HG02642 (cell line): Measurements from ENCODE around the gene RGL1.

Experiments used
- ATAC-seq: cut with Tn5 transposase; IDR thresholded peaks from one replicate; pipeline ENCODE4 v1.9.1; 2021; ENCODE audit warnings: mild to moderate bottlenecking; ENCODE audit not compliant: unreplicated experiment, poor library complexity

RGL1 gene

DNA sequence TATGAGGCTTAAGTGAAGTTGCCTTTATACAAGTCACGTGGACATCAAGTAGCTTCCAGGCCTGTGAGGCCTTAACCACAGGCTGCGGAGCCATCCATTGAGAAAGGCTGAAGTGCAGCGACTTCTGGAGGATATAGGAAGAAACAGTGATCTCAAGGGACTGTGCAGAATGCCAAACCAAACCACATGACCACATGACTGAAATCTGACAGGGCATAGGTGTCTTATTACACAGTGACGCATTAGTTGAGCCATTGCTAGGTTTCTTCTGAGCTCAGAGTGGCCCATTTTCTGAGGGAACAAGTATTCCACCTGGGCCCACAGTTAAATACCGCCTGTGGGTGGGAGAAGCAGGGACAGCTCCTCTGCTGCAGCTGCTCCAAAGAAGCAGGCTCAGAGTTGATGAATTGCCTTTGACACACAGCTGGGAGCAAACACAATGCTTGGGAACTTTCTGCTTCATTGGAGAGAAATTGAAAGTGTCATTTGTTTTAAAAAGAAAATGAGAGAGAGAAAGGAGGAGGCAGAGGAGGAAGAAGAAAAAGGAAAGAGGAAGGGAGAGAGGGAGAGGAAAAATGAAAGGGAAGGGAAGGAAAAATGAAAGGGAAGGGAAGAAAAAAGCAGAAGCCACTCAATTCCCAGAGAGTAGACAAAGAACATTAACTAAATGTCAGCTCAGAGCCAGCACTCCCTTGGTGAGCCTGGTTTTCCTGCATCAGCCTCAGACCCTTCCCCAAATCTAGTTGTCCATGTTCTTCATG, 138.2 kb downstream of the RGL1 start:
- ATAC-seq = no peak

DNA sequence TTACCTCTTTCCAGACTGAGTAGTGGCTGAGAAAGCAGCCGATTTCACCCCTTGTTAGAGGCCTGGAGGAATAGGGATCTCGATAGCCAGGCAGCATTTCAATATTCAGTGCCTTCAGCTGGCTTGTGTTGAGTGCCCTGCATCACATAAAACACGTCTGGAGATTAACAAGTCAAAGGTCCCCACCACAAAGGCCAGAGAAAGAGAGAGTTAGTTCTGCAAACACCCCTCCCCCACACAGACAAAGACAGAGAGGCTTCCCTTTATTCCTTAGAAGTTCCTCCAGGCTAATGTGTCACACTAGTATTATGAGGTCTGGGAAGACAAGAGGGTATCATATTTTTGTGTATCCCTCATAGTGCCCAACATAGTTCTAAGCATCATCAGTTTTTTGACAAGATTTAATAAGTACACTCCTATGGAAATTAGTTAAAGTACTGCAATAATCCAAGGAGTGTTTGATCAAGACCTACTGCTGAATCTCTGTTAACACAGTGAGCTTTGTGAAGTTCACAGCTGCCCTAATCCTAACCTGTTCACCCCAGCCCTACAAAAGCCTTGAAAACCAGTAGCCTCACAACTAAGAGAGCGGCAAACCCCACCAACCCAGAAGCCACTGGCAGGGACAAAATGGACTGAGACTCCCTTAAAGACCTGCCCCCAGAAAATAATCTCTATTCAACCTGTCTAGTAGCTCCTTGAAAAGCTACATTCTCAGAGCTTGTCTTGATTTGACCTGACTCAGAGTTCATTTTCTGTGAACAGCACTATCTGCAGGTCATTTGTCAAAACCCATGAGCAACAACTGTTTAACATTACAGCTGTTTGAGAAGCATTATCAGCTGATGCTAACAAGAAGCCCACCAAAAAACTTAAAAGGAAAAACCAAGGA, 140.8 kb downstream of the RGL1 start:
- ATAC-seq = no peak

DNA sequence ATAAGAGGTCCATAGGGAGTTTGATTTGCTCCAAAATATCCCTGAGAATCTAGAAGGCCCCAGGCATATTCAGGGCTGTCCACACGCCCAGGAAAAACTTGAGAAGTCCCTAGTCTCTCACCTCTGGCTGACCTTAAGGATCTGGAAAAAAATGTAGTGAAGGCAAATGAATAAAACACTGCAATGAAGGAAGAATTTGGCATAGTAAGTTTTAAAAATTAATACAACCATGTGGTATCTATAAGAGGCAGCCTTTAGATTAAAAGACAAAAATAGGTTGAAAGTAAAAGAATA, 141.3 kb downstream of the RGL1 start:
- ATAC-seq = no peak

DNA sequence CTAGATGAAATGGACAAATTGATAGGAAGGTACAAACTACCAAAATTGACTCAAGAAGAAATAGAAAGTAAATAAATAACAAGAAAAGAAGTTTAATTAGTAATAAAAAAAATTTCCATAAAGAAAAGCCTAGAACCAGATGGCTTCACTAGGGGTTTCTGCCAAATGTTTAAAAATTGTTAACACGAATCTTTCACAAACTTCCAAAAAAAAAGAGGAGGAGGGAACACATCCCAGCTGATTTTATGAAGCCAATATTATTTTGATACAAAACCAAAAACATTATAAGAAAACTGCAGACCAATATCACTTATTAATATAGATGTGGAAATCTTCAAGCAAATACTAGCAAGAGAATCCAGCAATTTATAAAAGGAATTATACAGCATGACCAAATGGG, 143.1 kb downstream of the RGL1 start:
- ATAC-seq = no peak

DNA sequence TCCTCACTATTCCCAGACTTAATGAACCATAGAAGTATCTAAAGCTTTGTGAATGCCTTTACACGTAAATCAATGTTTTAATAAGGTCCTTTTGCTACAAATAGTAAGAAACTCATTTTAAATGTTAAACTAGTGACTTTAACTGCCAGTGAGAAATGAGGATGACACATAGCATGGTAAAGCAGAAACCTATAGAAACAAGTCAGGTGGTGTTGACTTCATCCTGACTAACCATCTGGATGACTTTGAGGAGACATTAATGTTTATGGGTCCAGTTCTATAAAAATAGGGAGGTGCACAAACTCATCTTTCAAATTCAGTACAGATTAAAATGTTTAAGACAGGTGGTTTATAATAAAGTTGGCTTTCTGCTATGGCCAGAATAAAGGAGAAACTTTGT, 147.2 kb downstream of the RGL1 start:
- no peak for ATAC-seq

DNA sequence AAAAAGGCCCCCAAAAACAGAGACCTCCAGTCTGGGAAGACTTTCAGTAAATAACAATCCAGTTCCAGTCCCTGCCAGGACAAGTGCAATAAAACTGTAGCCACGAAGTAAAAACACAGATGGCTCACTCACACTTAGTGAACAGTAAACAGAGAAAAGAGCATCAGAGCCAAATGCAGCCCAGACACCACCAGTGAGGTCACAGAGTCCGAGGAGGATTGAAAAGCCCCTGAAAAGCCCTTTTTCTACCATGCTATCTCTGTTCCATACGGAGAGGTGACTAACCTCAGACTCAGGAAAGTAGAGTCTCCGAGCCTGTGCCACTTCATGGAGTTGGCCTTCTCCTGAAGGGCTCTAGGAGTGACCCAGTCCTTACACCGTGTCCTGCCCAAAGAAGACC, 148.1 kb downstream of the RGL1 start:
- ATAC-seq = no peak

DNA sequence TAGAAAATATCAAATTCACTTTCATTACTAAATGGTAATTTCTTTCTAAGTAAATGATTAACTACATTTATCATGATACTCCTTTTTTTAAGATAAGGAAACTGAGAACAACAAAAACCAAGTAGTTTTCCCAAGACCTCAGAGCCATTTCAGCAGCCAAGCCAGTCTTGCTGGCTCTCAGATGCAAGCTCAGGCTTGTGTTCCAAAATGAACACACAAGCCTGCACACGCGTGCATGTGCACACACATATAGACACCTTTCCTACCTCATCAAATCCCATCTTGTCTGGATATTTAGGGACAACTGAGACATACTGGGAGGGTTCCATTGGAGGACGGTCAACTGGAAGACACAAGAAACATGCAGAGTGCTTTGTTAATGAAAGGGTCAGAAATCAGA, 149.6 kb downstream of the RGL1 start:
- no peak for ATAC-seq

DNA sequence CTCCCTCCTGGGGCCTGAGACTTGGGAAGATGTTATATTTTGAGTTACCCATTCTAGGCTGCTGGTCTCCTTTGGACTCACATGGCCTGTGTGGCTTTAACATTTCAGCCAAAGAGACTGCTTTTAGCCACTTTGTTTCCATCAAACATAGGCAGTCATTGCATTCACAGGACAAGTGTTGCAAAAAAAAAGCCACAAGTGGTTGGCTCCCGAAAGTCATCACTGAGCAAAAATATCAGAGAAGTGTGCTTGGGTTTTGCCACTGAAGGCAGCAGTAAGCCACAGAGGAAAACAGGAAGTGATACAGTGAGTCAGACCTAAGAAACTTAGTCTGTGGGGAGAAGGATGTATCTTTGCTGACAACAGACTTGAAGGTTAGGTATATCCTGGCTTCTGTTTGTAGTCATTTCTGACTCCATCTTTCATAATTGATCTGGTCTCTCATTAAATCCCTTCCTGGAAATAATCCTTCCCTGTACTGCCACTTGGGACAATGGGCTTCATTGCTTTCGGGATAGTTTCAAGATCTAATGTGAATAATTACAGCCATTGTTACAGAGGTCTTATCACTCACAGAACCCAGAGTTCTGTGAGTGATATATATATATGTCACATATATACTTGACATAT, 151.8 kb downstream of the RGL1 start:
- peak; percentile 100 for ATAC-seq

DNA sequence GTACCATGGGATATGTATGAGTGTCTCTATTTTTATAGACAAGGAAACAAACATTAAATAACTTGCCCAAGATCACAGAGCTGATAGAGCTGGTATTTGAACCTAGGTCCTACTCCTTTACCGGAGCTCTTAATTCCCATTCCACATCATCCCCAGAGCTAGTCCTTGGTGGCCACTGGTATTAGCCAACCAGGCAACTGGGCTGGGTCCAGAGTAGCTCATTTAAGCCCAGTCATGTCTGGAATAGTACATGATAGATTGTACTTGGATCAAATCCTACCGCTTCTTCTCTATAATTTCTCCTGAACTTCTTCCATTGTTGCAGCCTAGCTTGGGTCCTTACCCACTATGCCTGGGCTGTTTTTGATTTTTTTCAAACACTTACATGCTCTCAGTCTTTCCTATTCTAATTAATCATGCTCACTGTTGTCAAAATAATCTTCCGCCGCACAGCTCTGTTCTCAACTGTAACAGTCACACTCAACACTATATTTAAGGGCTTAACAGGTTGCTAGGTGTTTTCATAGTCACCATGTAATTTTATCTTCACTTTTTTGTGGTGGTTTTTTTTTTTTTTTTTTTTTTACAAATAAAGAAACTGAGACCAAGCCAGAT, 152.4 kb downstream of the RGL1 start:
- no peak for ATAC-seq

DNA sequence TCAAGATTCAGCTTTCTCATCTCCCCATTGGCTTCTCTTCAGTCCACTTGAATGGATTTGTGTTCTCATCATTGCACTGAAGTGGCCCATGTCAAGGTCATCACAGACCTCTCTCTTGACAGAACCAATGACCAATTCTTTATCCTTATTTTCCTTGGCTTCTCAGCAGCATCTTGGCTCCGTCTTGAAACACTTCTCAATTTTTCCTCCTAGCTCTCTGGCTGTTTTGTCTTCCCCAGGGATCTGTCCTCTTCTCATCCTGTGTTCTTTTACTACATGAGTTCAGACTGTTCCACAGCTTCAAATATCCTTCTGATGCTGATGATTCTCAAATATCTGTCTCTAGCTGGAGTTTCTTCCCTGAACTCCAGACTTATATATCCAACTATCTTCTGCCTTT, 154.0 kb downstream of the RGL1 start:
- no peak for ATAC-seq

DNA sequence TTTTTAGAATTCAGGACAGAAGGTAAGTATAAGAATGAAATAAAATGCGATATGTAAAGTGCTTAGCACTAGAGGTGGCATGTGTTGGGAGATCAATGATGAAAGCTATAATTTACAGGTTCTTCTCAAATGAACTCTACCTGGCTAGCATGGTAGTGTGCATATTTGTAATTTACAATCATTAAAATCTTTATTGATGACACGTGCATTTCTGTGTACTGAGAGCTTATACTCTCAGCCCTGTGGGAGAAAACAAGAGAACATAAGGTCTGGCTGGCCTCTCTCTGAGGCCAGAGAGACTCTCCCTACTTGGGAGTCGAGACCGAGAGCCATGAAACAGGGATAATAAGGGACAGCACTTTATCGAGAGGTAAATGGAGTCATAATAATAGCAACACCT, 156.2 kb downstream of the RGL1 start:
- ATAC-seq = no peak

DNA sequence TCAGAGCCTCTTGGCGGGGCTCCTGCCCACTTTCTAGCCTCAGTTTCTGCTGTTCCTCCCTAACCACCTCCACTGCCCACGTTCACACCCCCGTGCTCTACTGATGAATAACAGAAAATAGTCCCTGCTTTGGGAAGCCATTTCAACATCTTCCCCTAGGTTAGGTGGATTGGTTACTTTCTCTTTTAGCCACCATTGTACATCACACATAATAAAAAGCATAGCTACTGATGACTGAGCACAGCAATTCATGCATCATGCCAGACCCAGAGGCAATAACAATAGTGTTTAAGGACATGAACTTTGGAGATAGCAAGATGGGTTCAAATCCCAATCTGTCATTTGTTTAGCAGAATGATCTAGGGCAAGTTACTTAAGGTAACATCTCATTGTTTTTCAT, 158.0 kb downstream of the RGL1 start:
- no peak for ATAC-seq

DNA sequence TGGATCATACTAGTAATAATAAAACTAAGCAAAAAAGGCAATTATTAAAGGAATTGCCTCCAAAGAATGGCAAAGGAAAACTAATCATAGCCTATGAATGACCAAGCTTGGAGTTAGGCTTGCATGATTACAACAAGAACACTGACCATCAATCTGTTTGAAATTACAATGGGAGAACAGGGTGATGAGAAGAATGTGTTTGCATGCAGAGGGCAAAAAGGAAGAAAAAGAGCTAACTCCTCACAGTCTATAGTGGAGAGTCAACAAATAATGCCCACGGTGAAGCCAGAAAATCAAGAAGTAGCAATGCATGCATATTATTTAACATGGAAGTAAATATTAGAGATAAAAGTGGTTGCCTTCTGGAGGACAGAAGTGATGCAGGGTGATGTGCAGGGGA, 160.8 kb downstream of the RGL1 start:
- ATAC-seq = no peak

DNA sequence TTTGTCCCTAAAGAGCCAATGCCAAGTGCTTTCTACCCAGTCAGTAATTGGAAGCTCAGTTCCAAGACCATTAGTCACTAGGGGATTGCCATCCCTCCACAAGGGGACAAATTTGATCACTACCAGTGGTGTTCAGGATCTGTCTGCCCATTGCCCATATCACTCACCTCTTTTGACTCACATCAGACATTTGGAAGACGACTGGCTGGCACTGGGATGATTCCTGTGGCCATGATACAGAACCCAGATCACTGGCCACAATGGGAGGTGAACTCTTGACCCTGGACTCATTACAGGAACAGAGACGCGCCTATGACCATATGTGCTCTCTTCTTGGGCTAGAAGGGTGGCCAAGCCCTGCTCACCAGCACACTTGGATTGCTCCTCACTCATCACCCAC, 161.6 kb downstream of the RGL1 start:
- ATAC-seq = no peak

DNA sequence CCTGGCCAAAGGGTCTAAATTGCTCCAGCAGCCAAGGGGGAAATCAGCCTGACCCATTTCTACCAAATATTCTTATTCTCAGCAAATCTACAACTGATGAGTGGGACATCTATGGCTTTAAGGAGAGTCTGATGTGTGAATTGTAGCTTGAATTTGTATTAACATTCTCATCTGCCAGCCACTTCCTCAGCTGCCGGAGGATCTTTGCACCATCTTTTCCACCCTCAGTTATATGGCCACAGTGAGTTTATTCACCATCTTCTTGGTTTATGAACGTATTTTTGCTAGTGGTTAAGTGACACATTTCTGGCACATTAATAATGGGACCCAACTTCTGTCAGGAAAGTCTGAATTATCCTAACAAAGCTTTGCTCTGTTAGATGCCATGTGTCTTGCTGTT, 163.0 kb downstream of the RGL1 start:
- ATAC-seq = no peak

DNA sequence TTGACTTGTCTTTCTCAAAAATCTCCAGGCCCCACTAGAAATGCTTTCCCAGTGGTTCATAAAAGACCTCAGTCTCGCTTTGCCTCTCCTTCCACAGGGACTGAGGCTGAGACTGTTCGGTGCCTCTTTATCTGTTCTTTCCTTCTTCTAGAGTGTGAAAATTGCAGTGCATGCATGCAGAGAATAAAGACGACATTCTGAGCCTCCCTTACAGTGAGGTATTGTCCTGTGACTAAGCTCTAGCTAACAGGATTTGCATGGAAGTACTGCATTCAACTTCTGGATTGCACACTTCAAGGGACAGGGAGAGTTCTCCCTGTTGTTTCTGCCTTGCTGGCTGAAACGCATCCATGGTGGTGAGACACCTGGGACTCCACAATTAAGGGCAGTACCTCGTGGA, 163.5 kb downstream of the RGL1 start:
- ATAC-seq = no peak

DNA sequence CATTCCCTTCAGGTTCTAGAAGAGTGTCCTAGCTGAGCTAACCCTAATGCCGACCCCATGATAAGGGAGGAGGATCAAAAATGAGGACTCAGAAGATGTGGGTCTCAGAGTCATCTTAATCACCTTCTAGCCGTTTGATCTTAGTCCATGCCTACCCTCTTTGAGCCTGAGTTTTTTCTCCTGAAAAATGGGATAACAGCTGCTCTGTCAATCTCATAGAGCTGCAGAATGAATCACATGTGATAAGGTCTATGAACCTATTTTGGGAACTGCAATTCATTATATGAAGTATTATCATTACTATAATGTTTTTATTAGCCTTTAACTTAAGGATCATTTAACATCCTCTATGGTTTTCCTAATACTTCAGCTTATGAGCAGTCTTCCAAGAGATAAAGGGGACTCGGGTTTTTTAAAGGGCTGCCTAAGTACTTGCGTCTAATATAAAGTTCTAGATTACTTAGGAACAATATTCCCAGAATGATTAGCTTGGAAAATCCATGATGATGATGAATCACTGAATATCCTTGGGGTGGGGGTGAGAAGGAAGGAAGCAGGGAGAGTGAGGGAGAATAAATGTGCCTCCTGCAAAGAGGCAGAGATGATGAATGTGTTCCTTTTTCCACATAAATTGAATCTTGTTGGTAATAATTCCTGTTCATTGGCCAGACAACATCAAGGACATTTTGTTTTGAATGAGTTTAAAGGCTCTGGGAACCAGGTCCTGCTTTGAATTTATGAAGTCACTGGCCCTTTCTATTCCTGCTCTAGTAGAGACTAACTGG, 165.8 kb downstream of the RGL1 start:
- no peak for ATAC-seq

DNA sequence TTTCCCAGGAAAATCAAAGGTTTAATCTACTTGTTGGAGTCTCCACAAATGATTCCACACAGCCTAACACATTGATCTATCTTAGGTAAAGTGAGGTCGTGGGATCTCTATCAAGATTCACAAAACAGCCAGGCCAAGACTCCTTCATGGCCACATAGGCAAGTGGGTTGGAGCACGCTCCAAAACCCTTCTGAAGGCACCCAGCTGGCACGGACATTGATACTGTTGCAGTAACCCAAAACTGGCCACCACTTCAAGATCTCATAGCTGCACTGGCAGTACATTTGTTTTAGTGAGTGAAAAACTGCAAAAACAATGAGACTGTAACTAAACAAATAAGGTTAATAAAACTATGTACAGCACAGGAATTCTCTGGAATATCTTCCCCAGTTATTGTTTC, 170.7 kb downstream of the RGL1 start:
- ATAC-seq = no peak

DNA sequence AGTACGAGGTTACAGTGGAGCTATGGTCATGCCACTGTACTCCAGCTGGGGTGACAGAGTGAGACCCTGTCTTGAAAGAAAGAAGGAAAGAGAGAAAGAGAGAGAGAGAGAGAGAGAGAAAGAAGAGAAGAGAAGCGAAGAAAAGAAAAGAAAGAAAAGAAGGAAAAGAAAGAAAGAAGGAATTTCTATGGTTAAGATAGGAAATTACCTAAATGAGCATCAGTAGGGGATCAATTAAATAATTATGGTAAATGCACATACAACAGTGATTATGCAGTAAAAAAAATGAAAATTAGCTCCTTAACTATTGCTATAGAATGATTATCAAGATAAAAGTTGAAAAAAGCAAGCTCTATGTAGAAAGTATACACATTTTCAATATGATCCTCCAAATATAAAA, 172.8 kb downstream of the RGL1 start:
- ATAC-seq = no peak
